NT2/D1 (cell line): ENCODE results near the gene HEPACAM2.

Source experiments
- DNase-seq: peaks from one replicate; pipeline ENCODE4 v3.0.0-alpha.2; 2011; ENCODE audit warnings: low read depth, low spot score
- H3K27me3 ChIP-seq: 2 replicates; pipeline ENCODE4 v1.6.0; 2011; ENCODE audit warnings: mild to moderate bottlenecking; ENCODE audit not compliant: insufficient read length, insufficient read depth
- H3K36me3 ChIP-seq: 2 replicates; pipeline ENCODE4 v1.6.1; 2011; ENCODE audit warnings: mild to moderate bottlenecking, low read length, mixed read lengths; ENCODE audit not compliant: insufficient read depth, insufficient read length
- H3K4me1 ChIP-seq: 2 replicates; pipeline ENCODE4 v1.5.1; 2011; ENCODE audit not compliant: insufficient read depth, insufficient read length
- H3K4me3 ChIP-seq: 2 replicates; pipeline ENCODE4 v1.5.1; 2011; ENCODE audit warnings: low read depth; ENCODE audit not compliant: insufficient read length
- H3K9ac ChIP-seq: 2 replicates; pipeline ENCODE4 v1.6.0; 2011; ENCODE audit warnings: low read depth; ENCODE audit not compliant: insufficient read length
- H3K9me3 ChIP-seq: 2 replicates; pipeline ENCODE4 v1.5.1; 2011; ENCODE audit warnings: mild to moderate bottlenecking, low read length; ENCODE audit not compliant: insufficient read depth
- SUZ12 ChIP-seq: IDR thresholded peaks from 2 replicates; pipeline ENCODE4 v1.6.1; 2011; ENCODE audit not compliant: insufficient read length, insufficient read depth; ENCODE audit errors: extremely low read depth
- YY1 ChIP-seq: IDR thresholded peaks from 2 replicates; pipeline ENCODE4 v1.6.1; 2011; ENCODE audit not compliant: insufficient read length, insufficient read depth
- ZNF274 ChIP-seq: IDR thresholded peaks from 2 replicates; pipeline ENCODE4 v1.6.1; 2011; ENCODE audit warnings: mild to moderate bottlenecking, low read depth, low read length

The HEPACAM2 gene

DNA sequence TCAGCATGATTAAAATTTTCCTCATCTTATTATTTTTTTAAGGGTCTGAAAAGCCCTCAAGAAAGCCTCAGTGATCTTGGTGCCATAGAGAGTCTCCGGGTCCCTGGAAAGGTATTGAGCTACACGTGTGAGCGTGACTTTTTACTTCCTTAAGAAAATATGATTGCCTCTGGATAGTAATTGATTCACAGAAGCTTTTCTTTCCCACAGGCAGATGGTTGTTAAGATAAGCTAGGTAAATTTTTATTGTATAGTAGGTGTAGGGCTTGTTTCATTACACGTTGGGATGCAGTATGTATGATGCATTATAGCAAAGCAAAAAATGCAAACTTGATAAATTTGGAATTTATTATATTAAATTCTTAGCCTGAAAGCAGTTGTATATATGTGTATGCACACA, 13.6 kb upstream of the HEPACAM2 start:
- no peaks in the 10 kb centered on the region for H3K27me3 ChIP-seq
- no peak overlapping the region for H3K4me3 ChIP-seq
- no peak for TF ChIP-seq SUZ12
- no peak for TF ChIP-seq YY1
- no peak for TF ChIP-seq ZNF274
- peaks cover 2% of the 10 kb centered on the region for H3K36me3 ChIP-seq
- H3K4me1 ChIP-seq = no peaks in the 10 kb centered on the region
- DNase-seq = no peak
- H3K9ac ChIP-seq = no peak overlapping the region
- H3K9me3 ChIP-seq = no peaks in the 10 kb centered on the region

DNA sequence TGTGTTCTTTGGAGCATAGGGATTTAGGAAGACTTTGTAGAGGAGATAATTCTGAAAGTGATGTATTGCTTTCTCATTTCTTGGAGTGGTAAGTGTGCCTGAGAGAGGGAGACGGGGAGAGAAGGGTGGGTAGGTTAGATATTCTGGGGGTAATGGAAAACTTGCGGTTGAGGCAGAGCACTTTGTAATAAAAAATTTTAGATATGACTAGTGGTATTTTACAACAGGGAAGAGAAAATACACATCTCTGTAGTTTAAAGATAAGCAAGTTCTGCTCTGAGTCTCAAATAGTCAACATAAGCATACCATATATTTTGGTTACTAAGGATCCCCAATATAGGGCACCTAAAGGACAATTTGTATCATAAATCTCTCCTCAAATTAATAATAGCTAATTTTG, 12.5 kb upstream of the HEPACAM2 start:
- TF ChIP-seq YY1 = no peak
- TF ChIP-seq ZNF274 = no peak
- TF ChIP-seq SUZ12 = no peak
- no peak for DNase-seq
- Histone ChIP-seq H3K27me3 (no peaks in the 10 kb centered on the region), H3K4me3 (no peak overlapping the region), H3K4me1 (no peaks in the 10 kb centered on the region), H3K9me3 (no peaks in the 10 kb centered on the region), H3K36me3 (peaks cover 2% of the 10 kb centered on the region), H3K9ac (no peak overlapping the region)

DNA sequence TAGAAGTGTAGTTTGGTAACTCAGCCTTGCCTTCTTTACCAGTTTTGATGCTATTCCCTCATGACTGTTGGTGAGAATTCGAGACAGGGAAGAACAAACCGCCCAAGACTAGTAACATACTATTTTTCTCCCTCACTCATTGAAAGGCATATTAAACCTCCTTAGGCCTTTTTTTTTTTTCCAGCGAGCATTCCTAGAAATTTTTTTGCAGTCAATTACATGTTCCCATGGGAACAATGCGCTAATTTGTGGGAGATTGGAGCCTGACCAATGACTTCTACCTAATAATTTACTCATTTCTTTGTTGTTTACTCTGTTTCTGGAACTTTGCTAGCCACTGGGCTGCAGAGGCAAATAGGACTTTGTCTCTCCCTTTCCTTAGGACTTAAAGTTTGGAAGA, 11.9 kb upstream of the HEPACAM2 start:
- no peak for TF ChIP-seq YY1
- TF ChIP-seq SUZ12 = no peak
- no peak for TF ChIP-seq ZNF274
- H3K9ac ChIP-seq = no peak overlapping the region
- no peaks in the 10 kb centered on the region for H3K9me3 ChIP-seq
- no peaks in the 10 kb centered on the region for H3K4me1 ChIP-seq
- no peak overlapping the region for H3K4me3 ChIP-seq
- no peak for DNase-seq
- no peaks in the 10 kb centered on the region for H3K27me3 ChIP-seq
- H3K36me3 ChIP-seq = peaks cover 2% of the 10 kb centered on the region

DNA sequence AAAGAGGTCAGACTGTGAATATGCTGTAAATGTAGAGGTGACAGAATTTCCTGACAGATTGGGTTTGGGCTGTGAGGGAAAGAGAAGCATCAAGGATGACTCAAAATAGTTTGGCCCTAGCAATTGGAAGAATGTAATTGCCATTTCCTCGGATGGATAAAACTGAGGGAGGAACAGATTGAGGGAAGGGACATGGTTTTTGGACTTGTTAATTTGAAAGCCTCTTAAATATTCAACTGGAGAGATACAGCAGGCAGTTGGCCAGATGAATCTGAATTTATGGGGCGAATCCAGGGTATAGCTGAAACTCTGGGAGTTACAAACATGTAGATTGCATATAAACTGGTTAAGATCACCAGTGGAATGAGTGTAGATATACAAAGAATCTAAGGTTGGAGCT, 9.3 kb upstream of the HEPACAM2 start:
- no peaks in the 10 kb centered on the region for H3K9me3 ChIP-seq
- no peak overlapping the region for H3K9ac ChIP-seq
- no peaks in the 10 kb centered on the region for H3K27me3 ChIP-seq
- no peak for DNase-seq
- no peak overlapping the region for H3K4me3 ChIP-seq
- no peaks in the 10 kb centered on the region for H3K4me1 ChIP-seq
- H3K36me3 ChIP-seq = no peaks in the 10 kb centered on the region
- no peak for TF ChIP-seq YY1
- no peak for TF ChIP-seq ZNF274
- TF ChIP-seq SUZ12 = no peak

DNA sequence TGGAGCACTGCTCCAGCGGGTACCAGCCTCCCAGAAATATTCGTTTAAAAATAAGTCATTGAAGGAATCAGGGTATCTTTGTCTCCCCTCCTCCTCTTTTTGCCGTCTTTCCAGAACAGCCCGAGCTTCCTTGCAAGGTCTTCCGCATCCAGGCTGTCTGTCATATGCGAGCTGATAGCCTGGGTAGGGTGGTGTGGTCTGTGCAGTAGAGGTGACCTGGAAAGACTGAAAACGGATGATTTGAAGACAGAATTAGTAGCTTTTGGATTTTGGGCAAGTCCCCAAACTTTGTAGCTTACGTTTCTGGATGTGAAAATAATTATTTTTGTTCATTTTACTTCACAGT, 6.4 kb upstream of the HEPACAM2 start:
- peak overlapping the region; percentile 85 for H3K4me3 ChIP-seq
- H3K4me1 ChIP-seq = no peaks in the 10 kb centered on the region
- H3K27me3 ChIP-seq = no peaks in the 10 kb centered on the region
- no peaks in the 10 kb centered on the region for H3K9me3 ChIP-seq
- TF ChIP-seq YY1 (no peak), SUZ12 (no peak), ZNF274 (no peak)
- peak overlapping the region; percentile 59 for H3K9ac ChIP-seq
- no peaks in the 10 kb centered on the region for H3K36me3 ChIP-seq
- DNase-seq = no peak

DNA sequence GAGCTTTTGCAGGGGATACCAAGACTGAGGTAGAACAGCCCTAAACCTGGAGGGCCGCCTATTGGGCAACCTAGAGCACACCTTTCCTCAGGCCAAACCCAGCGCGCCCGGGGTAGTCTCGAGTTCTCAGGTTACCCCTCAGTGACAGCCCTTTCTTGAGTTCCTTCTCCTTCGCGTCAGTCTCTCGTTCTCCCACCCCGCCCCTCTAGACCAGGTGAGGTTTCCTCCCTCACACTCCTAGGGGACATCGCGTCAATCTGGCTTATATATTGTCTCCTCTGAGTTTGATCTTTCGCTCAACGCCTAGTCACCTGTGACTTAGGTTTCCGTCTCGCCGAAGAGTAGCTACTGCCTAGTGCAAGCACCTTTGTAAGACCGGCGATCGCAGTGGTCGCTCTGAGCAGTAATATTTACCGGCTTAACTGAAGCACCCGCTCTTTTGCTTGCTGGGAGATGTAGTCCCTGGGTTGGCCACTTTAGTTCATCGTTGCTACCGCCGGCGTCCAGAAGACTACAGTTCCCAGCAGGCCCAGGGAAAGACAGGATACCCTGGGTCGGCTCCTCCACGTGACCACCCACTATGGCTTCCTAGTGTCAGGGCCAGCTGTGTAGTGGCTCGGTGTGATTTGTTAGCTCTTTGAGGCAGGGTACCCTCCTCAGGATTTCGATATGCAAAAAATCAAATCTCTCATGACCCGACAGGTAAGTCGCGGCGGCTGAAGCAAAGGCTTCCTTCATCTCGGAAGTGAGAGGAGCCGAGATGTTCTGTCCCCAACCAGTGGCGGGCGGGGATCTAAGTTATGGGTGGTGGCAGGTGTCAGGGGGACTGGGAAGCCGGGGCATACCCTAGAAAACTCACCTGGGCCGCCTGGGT, 5.8 kb upstream of the HEPACAM2 start, which contains the start of gene VPS50:
Gene VPS50 (plus strand): TSS at position 568 of the 874 bp plus-strand sequence. CDS start 102 bp downstream, at position 670.
- peak within 1 kb of the TSS; percentile 85 for H3K4me3 ChIP-seq

DNA sequence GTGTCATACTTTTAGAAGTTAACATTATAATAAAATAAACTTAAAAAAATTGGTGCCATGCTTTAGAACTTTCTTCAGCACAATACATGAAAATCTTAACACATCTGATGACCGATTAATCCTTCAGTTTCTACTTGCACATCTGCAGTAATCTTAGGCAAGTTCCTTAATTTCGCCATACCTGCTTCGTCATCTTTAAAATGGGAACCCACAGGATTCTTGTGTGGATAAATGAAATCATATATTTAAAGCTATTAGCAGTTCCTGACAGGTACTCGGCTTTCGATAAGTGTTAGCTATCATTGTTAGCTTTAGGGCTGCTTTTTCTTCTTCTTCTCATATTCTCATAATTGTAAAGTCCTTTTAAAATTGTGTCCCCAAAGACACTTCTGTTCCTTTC, 5.0 kb upstream of the HEPACAM2 start:
- no peaks in the 10 kb centered on the region for H3K27me3 ChIP-seq
- DNase-seq = no peak
- H3K4me1 ChIP-seq = no peaks in the 10 kb centered on the region
- H3K36me3 ChIP-seq = no peaks in the 10 kb centered on the region
- no peak for TF ChIP-seq SUZ12
- no peak for TF ChIP-seq ZNF274
- no peak for TF ChIP-seq YY1
- peak overlapping the region; percentile 85 for H3K4me3 ChIP-seq
- H3K9me3 ChIP-seq = no peaks in the 10 kb centered on the region
- H3K9ac ChIP-seq = no peak overlapping the region

More for the DNA sequence above, 5.8 kb upstream of the HEPACAM2 start, which contains the start of gene VPS50:
- Histone ChIP-seq H3K27me3 (no peaks in the 10 kb centered on the region), H3K4me1 (no peaks in the 10 kb centered on the region), H3K9me3 (no peaks in the 10 kb centered on the region), H3K9ac (peak within 1 kb of the TSS; percentile 85), H3K36me3 (no peaks in the 10 kb centered on the region)
- TF ChIP-seq YY1 (peak; percentile 83), ZNF274 (no peak), SUZ12 (no peak)
- DNase-seq = peak; percentile 92
